ENCODE results near the gene ELOA.
"Not testable (repeated sequence)": the region's sequence is repeated elsewhere in the genome, so short reads cannot be mapped to it uniquely, and the experiment has no call there.

Gene ELOA

GRCh38 chr1:23736437-23737134, 6.7 kb upstream of the ELOA start:
- no peak for DNase-seq (ENCODE audit: low read depth)

- DNase-seq (ENCODE audit: low read depth), result no peak
Measured at GRCh38 chr1:23741609-23742008, 1.7 kb upstream of the ELOA start.

GRCh38 chr1:23742670-23743286, 493 bp upstream of the ELOA start:
- no peak for DNase-seq (ENCODE audit: low read depth)

GRCh38 chr1:23745515-23745914, 2.2 kb downstream of the ELOA start:
- DNase-seq (ENCODE audit: low read depth), result no peak

- no peak for DNase-seq (ENCODE audit: low read depth)
Measured at GRCh38 chr1:23748016-23748415, 4.7 kb downstream of the ELOA start.

GRCh38 chr1:23751050-23751814, 8.0 kb downstream of the ELOA start:
- DNase-seq (ENCODE audit: low read depth), result no peak

GRCh38 chr1:23751815-23752200, 8.5 kb downstream of the ELOA start:
- DNase-seq (ENCODE audit: low read depth), result no peak

GRCh38 chr1:23752909-23753308, 9.6 kb downstream of the ELOA start:
- DNase-seq (ENCODE audit: low read depth), result no peak

GRCh38 chr1:23756676-23757075, 13.4 kb downstream of the ELOA start:
- no peak for DNase-seq (ENCODE audit: low read depth)

GRCh38 chr1:23757812-23758211, 14.5 kb downstream of the ELOA start:
- DNase-seq (ENCODE audit: low read depth), result no peak

- no peak for DNase-seq (ENCODE audit: low read depth)
Measured at GRCh38 chr1:23759277-23759676, 16.0 kb downstream of the ELOA start.

GRCh38 chr1:23763041-23763577, 19.8 kb downstream of the ELOA start:
- no peak for DNase-seq (ENCODE audit: low read depth)

GRCh38 chr1:23768733-23769132, 25.5 kb downstream of the ELOA start:
- no peak for DNase-seq (ENCODE audit: low read depth)

GRCh38 chr1:23772049-23772853, 29.0 kb downstream of the ELOA start:
- peak; percentile 53 for DNase-seq (ENCODE audit: low read depth)

GRCh38 chr1:23772854-23773242, 29.6 kb downstream of the ELOA start:
- DNase-seq (ENCODE audit: low read depth), result no peak

- no peak for DNase-seq (ENCODE audit: low read depth)
Measured at GRCh38 chr1:23774174-23774880, 31.1 kb downstream of the ELOA start.

- no peak for DNase-seq (ENCODE audit: low read depth)
Measured at GRCh38 chr1:23776217-23776616, 32.9 kb downstream of the ELOA start.

- DNase-seq (ENCODE audit: low read depth), result peak; percentile 54
Measured at GRCh38 chr1:23777979-23778814, 34.9 kb downstream of the ELOA start, which contains the start of gene PITHD1. Gene PITHD1 (plus strand): TSS chr1:23778418. CDS start chr1:23778516, 98 bp downstream.

GRCh38 chr1:23779826-23780371, 36.6 kb downstream of the ELOA start:
- DNase-seq (ENCODE audit: low read depth), result no peak

GRCh38 chr1:23783141-23783540, 39.9 kb downstream of the ELOA start:
- DNase-seq (ENCODE audit: low read depth), result not testable (repeated sequence)

Data from HS-27A (cell line).